VCaP (cell line): ENCODE results near the gene TAF1.

Experiments used
- H3K27ac ChIP-seq: fragments of 450-650 bp; 2 replicates; pipeline ENCODE4 v1.5.1; 2017
- CTCF ChIP-seq: fragments of 450-650 bp; conservative IDR thresholded peaks from 2 replicates; pipeline ENCODE4 v1.5.1; 2017; ENCODE audit warnings: mild to moderate bottlenecking, moderate library complexity

The TAF1 gene

GRCh38 chrX:71515038-71515396, 148.9 kb downstream of the TAF1 start:
- TF ChIP-seq CTCF = no peak
- no peak overlapping the region for H3K27ac ChIP-seq
